Right ventricle myocardium superior (tissue), 1 donor: ENCODE measurements around the gene RAB37. TPM values are rescaled to one million over a fixed set of nuclear protein-coding genes. Genes with fewer than 3 reads are reported as not detected.
A peak's percentile ranks its signal among the peaks of the same experiment; 100 is the strongest.

Experiments used
- ATAC-seq: fragments of 200-7000 bp; cut with Tn5 transposase; one replicate; pipeline ENCODE4 v1.9.1; 2020; ENCODE audit warnings: mild to moderate bottlenecking; ENCODE audit not compliant: poor library complexity
- DNase-seq: peaks from one replicate; pipeline ENCODE4 v3.0.0-alpha.2; 2020
- intact Hi-C: fragments of 100-400 bp; cut with DNase I; formaldehyde crosslinking; loops from one replicate; pipeline ENCODE4 v1.11.2; 2022
- total RNA-seq: library from RNA; stranded (reverse); fragmentation: NEBNext Ultra II Directional; extraction: Animal tissue kit (Norgen Biotek cat#: 25700); gene quantifications from one replicate; pipeline ENCODE4 v1.2.1, GENCODE V29; 2021
- donor health status: DM: no; HTN: yes; CAD: no; lungs with severe emphysema.

Gene RAB37
- total RNA-seq, 1 donor from 2014 or later, result 4.1 TPM

GRCh38 chr17:74740641-74741387, 3.8 kb downstream of the RAB37 start:
- DNase-seq (no peak), ATAC-seq (no peak)
- intact Hi-C loops, result no loop called here

GRCh38 chr17:74742153-74742515, 5.1 kb downstream of the RAB37 start:
- DNase-seq, result no peak
- no peak for ATAC-seq
- intact Hi-C loops, result loop anchor here (2.0 kb wide), 1 partner anchor 35 kb away; the partner anchor contains the start of gene NAT9

DNA sequence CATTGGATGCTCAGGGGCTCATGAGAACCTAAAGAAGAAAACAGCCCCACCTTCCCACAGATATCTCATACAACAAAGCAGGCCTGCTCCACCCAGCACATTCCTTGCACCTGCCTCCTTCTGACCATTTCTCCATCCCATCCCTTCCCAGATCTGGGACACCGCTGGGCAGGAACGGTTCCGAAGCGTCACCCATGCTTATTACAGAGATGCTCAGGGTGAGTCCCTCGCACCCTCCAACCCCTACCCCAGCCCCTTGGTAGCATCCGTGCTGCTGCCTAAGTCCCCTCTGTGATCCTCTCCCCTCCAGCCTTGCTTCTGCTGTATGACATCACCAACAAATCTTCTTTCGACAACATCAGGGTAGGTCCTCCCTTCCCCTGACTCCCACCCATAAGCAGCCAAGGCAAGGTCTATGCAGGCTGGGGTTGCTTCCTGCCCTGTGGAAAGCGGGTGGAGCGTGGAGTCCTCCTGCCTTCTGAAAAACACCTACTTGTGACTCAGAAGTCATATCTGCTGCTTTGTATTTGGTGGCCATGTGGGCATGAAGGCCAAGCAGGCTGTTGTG, 6.0 kb downstream of the RAB37 start:
- DNase-seq (no peak), ATAC-seq (no peak)
- intact Hi-C loops, result loop anchor here (2.0 kb wide), 1 partner anchor 34 kb away; the partner anchor contains the start of gene NAT9

GRCh38 chr17:74743755-74744154, 6.7 kb downstream of the RAB37 start:
- ATAC-seq, result no peak
- intact Hi-C loops, result loop anchor here (2.0 kb wide), 3 partner anchors 27 to 121 kb away; partner anchors contain the start of gene NAT9
- no peak for DNase-seq

DNA sequence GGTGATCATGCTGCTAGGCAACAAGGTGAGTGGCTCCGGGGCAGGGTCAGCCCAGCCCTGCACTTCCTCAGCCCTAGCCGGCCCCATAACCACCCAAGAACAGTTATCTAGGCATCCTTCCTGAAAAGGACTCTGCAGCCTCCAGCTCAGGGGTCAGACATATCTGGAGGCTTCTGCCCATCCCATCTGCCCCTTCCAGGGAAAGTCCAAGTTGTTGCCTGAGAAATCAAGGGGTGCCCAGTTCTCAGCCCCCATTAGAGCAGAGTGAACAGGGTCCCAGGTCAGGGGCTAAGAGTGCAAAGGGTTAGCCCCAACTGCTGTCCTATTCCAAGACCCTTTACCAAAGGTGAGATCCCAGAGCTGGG, 7.3 kb downstream of the RAB37 start:
- no peak for ATAC-seq
- DNase-seq, result no peak
- intact Hi-C loops, result loop anchor here (2.0 kb wide), 2 partner anchors 26 to 120 kb away; no protein-coding TSS in a partner anchor

DNA sequence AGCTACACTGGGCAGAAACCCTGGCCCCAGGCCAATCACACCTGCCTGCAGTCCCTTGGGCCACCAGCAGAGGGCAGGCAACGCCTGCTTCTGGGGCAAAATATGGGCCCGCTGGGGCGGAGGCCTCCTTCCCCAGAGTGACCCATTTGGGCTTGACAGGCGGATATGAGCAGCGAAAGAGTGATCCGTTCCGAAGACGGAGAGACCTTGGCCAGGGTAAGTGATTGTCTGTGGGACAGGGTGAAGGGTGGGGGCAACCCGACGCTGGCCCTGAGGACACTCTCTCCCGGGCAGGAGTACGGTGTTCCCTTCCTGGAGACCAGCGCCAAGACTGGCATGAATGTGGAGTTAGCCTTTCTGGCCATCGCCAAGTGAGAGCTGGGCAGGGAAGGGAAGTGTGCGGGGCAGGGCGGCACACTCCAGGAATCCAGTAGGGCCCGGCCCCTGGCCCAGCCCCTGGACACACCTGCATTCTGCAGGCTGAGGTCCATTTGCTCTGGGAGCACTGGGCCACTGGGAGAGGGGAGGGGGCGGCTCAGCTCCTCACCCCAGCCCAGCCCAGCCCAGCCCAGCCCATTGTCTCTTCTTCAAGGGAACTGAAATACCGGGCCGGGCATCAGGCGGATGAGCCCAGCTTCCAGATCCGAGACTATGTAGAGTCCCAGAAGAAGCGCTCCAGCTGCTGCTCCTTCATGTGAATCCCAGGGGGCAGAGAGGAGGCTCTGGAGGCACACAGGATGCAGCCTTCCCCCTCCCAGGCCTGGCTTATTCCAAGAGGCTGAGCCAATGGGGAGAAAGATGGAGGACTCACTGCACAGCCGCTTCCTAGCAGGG, 7.9 kb downstream of the RAB37 start:
- ATAC-seq (peak; percentile 43), DNase-seq (peak; percentile 94)
- intact Hi-C loops, result loop anchor here (2.0 kb wide), 2 partner anchors 26 to 120 kb away; no protein-coding TSS in a partner anchor

- intact Hi-C loops, result loop anchor here (2.0 kb wide), 2 partner anchors 25 to 119 kb away; no protein-coding TSS in a partner anchor
- no peak for ATAC-seq
- no peak for DNase-seq
Measured at GRCh38 chr17:74745548-74746177, 8.6 kb downstream of the RAB37 start.

DNA sequence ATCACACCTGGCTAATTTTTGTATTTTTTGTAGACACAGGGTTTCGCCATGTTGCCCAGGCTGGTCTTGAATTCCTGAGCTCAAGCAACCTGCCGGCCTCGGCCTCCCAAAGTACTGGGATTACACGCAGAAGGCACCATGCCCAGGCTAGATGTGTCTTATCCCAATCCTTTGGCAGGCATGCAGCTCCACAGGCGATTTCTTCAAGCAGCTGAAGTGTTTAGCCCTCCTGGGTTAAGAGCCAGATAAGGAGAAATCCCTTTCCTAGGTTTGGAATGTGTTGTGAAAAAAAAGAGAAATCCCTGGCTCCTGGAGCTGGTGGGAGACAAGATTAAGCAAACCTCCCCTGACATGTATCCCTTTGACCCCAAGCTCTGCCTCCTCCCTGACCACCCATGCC, 9.3 kb downstream of the RAB37 start:
- intact Hi-C loops, result no loop called here
- ATAC-seq (no peak), DNase-seq (no peak)

- DNase-seq, result no peak
- intact Hi-C loops, result no loop called here
- ATAC-seq, result no peak
Measured at GRCh38 chr17:74746922-74747321, 9.9 kb downstream of the RAB37 start.

GRCh38 chr17:74748279-74748528, 11.1 kb downstream of the RAB37 start:
- intact Hi-C loops, result no loop called here
- DNase-seq (no peak), ATAC-seq (no peak)

DNA sequence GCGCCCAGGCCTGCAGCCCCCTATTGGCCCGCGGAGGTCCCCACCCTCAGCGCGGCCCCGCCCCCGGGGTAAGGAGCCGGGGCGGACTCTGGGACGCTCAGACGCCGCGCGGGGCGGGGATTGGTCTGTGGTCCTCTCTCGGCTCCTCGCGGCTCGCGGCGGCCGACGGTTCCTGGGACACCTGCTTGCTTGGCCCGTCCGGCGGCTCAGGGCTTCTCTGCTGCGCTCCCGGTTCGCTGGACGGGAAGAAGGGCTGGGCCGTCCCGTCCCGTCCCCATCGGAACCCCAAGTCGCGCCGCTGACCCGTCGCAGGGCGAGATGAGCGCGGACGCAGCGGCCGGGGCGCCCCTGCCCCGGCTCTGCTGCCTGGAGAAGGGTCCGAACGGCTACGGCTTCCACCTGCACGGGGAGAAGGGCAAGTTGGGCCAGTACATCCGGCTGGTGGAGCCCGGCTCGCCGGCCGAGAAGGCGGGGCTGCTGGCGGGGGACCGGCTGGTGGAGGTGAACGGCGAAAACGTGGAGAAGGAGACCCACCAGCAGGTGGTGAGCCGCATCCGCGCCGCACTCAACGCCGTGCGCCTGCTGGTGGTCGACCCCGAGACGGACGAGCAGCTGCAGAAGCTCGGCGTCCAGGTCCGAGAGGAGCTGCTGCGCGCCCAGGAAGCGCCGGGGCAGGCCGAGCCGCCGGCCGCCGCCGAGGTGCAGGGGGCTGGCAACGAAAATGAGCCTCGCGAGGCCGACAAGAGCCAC, 11.6 kb downstream of the RAB37 start, which contains the start of gene NHERF1:
Gene NHERF1, plus strand, starts transcription at position 100 of the 750 bp plus-strand sequence. Its CDS starts 219 bp downstream, at position 319.
- ATAC-seq, result peak; percentile 96
- peak; percentile 97 for DNase-seq
- intact Hi-C loops, result no loop called here

GRCh38 chr17:74749279-74750038, 12.4 kb downstream of the RAB37 start:
- DNase-seq (peak; percentile 67), ATAC-seq (peak; percentile 9)
- intact Hi-C loops, result no loop called here

DNA sequence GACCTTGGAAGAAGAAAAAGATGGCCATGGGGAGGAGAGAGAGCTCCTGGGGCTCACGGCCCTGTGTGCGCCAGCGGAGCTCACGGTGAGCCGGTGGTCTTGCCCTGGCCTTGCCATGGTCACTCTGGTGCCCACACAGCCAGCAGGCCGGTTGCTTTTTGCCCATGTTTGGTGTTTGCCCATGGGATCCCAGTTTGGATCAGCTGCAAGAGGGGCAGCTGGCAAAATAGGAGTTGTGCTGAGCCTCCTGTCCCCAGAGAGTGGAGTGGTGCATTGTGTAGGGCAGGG, 12.9 kb downstream of the RAB37 start:
- DNase-seq, result no peak
- intact Hi-C loops, result no loop called here
- no peak for ATAC-seq

DNA sequence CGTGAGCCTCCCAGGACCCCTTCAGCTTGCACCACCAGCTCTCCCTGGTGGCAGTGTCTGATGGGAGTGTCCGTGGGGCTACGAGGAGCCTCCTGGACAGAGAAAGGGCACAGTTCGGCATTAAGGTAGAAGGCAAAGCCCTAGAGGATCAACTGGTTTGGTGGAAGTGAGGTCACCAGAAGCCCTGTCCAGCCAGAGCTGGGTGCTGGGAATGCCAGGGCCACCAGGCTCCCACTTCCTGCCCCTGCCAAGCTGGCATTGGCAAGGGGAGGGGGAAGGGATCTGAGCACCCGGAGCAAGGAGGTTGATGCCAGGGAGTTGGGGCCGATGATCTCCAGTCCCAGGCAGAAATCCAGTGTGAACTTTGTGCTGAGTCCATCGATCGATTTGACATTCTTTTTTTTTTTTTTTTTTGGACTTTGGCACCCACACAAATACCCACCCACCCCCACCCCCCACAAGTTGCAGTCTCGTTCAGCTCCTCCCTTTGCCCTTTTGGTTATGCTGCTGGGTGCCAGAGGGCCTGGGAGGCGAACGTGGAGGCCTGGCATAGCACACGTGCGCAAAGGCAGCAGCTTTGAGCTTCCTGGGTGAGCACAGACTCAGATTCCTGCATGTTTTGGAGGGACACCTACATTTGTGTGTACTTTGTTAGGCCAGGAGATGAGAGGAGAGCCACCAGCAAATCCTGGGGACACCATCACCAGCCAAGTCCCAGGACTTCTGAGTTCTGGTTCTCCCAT, 13.4 kb downstream of the RAB37 start:
- intact Hi-C loops, result no loop called here
- no peak for ATAC-seq
- no peak for DNase-seq

DNA sequence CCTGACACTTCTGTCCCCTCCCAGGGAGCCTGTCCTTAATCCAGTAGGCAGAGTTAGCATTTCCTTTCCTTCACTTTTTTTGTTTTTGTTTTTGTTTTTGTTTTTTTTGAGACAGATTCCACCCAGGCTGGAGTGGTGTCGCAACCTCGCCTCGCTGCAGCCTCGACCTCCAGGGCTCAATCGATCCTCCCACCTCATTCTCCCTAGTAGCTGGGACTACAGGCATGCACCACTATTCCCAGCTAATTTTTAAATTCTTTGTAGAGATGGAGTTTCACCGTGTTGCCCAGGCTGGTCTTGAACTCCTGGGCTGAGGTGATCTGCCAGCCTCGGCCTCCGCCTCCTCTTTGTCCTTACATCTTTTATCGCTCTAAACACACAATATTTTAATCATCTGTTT, 15.4 kb downstream of the RAB37 start:
- intact Hi-C loops, result no loop called here
- ATAC-seq (no peak), DNase-seq (no peak)

GRCh38 chr17:74752822-74753401, 15.9 kb downstream of the RAB37 start:
- DNase-seq (no peak), ATAC-seq (no peak)
- intact Hi-C loops, result no loop called here

- intact Hi-C loops, result no loop called here
- DNase-seq (no peak), ATAC-seq (no peak)
Measured at GRCh38 chr17:74754832-74755231, 17.8 kb downstream of the RAB37 start.
